A549 (cell line): ENCODE results near the gene CBX5.

Source experiments
- BHLHE40 ChIP-seq: IDR thresholded peaks from 2 replicates; pipeline ENCODE4 v1.6.1; 2012; ENCODE audit warnings: low read depth, low read length, inconsistent platforms
- EP300 ChIP-seq, 2 experiments: fragments of >200 bp; sonication (Bioruptor Twin); formaldehyde crosslinking; IDR thresholded peaks; 2 replicates in 1 of 2; 3 replicates in 1 of 2; pipeline ENCODE4 v1.6.1; 2016 to 2017
- ESRRA ChIP-seq: fragments of 150-350 bp; IDR thresholded peaks from 2 replicates; pipeline ENCODE4 v1.6.1; 2014; ENCODE audit warnings: mild to moderate bottlenecking, low read length, borderline replicate concordance
- HMGXB4 ChIP-seq: fragments of 250-450 bp; sonication (Bioruptor Pico); IDR thresholded peaks from 2 replicates; pipeline ENCODE4 v1.5.0; 2021; ENCODE audit warnings: mild to moderate bottlenecking, moderate library complexity, borderline replicate concordance
- JUNB ChIP-seq: fragments of >200 bp; sonication (Bioruptor Twin); formaldehyde crosslinking; IDR thresholded peaks from 2 replicates; pipeline ENCODE4 v1.6.1; 2016
- NR3C1 ChIP-seq: fragments of >200 bp; sonication (Bioruptor Twin); formaldehyde crosslinking; IDR thresholded peaks from 3 replicates; pipeline ENCODE4 v1.6.1; 2017
- PBX3 ChIP-seq: IDR thresholded peaks from 2 replicates; pipeline ENCODE4 v1.6.1; 2012
- POLR2A ChIP-seq: IDR thresholded peaks from 2 replicates; pipeline ENCODE4 v1.6.1; 2012; ENCODE audit warnings: mild to moderate bottlenecking, low read length
- RAD21 ChIP-seq, 2 experiments: fragments of >200 bp in 1 of 2; sonication (Bioruptor Twin) in 1 of 2; formaldehyde crosslinking in 1 of 2; IDR thresholded peaks in 1 of 2; conservative IDR thresholded peaks in 1 of 2; 2 replicates in 1 of 2; 3 replicates in 1 of 2; pipeline ENCODE4 v1.6.1; 2012 to 2018; ENCODE audit warnings: inconsistent platforms in 1 of 2
- ZNF302 ChIP-seq: fragments of 250-450 bp; sonication (Bioruptor Pico); IDR thresholded peaks from 2 replicates; pipeline ENCODE4 v1.9.0; 2021; ENCODE audit warnings: inconsistent platforms, mild to moderate bottlenecking, moderate library complexity
- TF ChIP-seq, protein P1 (sequence below): IDR thresholded peaks from 2 replicates; pipeline ENCODE4 v1.6.1; 2012
- TF ChIP-seq, protein P2 (sequence below): fragments of >200 bp; sonication (Bioruptor Twin); formaldehyde crosslinking; IDR thresholded peaks from 3 replicates; pipeline ENCODE4 v1.5.1; 2016

DNA sequence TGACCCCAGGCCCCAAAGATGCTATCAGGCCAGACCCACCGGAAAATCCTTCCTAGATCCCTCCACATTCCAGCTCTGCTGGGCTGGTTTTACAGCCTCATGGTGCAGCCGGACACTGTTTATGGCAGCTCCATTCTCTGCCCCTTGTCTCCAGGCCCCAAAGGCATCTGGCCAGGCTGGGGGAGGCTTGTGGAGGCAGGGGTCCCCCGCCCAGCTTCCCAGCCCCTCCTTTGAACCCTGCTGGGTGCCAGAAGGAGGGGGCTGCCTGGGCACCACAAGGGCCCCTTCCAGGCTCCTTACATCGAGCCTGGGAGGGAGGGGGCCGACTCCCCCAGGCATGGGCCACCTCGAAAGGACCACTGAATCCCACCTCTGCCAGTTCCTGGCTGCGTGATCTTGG lies 71.3 kb downstream of the CBX5 start:
- TF ChIP-seq, protein P1, sequence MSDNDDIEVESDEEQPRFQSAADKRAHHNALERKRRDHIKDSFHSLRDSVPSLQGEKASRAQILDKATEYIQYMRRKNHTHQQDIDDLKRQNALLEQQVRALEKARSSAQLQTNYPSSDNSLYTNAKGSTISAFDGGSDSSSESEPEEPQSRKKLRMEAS = no peak
- TF ChIP-seq RAD21 (conservative IDR thresholded peaks at IDR 0.05 in 1 of 2, IDR thresholded peaks at IDR 0.05 in 1 of 2) (no peak), BHLHE40 (no peak), POLR2A (no peak), NR3C1 (no peak), HMGXB4 (CRISPR knock-in tag) (no peak), ZNF302 (no peak), PBX3 (no peak), JUNB (no peak), ESRRA (no peak), EP300 (IDR thresholded peaks at IDR 0.05) (no peak)
- TF ChIP-seq, protein P2, sequence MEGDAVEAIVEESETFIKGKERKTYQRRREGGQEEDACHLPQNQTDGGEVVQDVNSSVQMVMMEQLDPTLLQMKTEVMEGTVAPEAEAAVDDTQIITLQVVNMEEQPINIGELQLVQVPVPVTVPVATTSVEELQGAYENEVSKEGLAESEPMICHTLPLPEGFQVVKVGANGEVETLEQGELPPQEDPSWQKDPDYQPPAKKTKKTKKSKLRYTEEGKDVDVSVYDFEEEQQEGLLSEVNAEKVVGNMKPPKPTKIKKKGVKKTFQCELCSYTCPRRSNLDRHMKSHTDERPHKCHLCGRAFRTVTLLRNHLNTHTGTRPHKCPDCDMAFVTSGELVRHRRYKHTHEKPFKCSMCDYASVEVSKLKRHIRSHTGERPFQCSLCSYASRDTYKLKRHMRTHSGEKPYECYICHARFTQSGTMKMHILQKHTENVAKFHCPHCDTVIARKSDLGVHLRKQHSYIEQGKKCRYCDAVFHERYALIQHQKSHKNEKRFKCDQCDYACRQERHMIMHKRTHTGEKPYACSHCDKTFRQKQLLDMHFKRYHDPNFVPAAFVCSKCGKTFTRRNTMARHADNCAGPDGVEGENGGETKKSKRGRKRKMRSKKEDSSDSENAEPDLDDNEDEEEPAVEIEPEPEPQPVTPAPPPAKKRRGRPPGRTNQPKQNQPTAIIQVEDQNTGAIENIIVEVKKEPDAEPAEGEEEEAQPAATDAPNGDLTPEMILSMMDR = no peak
